K562 (cell line): ENCODE measurements around the gene RNF144A. TPM values are rescaled to one million over a fixed set of nuclear protein-coding genes. Genes with fewer than 3 reads are reported as not detected.

Source experiments
- CLOCK ChIP-seq: fragments of 250-450 bp; sonication (Bioruptor Pico); IDR thresholded peaks from 2 replicates; pipeline ENCODE4 v1.4.0; 2020; ENCODE audit warnings: mild to moderate bottlenecking, moderate library complexity, borderline replicate concordance
- E2F1 ChIP-seq: sonication (generic); formaldehyde crosslinking; IDR thresholded peaks from 2 replicates; pipeline ENCODE4 v1.8.1; 2023; ENCODE audit warnings: mild to moderate bottlenecking, missing genetic modification reagents, moderate library complexity
- E4F1 ChIP-seq: fragments of 250-450 bp; sonication (Bioruptor Pico); IDR thresholded peaks from 2 replicates; pipeline ENCODE4 v1.5.0; 2021; ENCODE audit warnings: mild to moderate bottlenecking, borderline replicate concordance
- FOXA1 ChIP-seq: fragments of 450-650 bp; IDR thresholded peaks from 2 replicates; pipeline ENCODE4 v1.6.1; 2016; ENCODE audit warnings: mild to moderate bottlenecking, borderline replicate concordance
- HNRNPK ChIP-seq: fragments of 200-400 bp; formaldehyde crosslinking; IDR thresholded peaks from one replicate; pipeline ENCODE4 v1.6.1; 2018; ENCODE audit warnings: mild to moderate bottlenecking, low read depth, low read length; ENCODE audit not compliant: poor library complexity, severe bottlenecking
- JUN ChIP-seq, 2 experiments: sonication (generic) in 1 of 2; formaldehyde crosslinking in 1 of 2; IDR thresholded peaks; 2 replicates each; pipeline versions ENCODE4 v1.6.1 to v1.8.0; 2012 to 2022; ENCODE audit warnings: borderline replicate concordance in 2 of 2, mild to moderate bottlenecking in 2 of 2, improper control_type of control experiment in 1 of 2, low read depth in 1 of 2, low read length in 1 of 2, missing genetic modification reagents in 1 of 2
- LARP7 ChIP-seq: fragments of 450-650 bp; IDR thresholded peaks from 2 replicates; pipeline ENCODE4 v1.6.1; 2016
- PREB ChIP-seq: sonication (generic); formaldehyde crosslinking; IDR thresholded peaks from 2 replicates; pipeline ENCODE4 v1.8.1; 2023; ENCODE audit warnings: mild to moderate bottlenecking, missing genetic modification reagents
- RBFOX2 ChIP-seq: fragments of 200-400 bp; formaldehyde crosslinking; IDR thresholded peaks from 2 replicates; pipeline ENCODE4 v1.6.1; 2017; ENCODE audit warnings: low read depth, mild to moderate bottlenecking, low read length, moderate library complexity
- SNIP1 ChIP-seq: fragments of 450-650 bp; IDR thresholded peaks from 2 replicates; pipeline ENCODE4 v1.7.1; 2017; ENCODE audit warnings: low read depth, mild to moderate bottlenecking
- TCF15 ChIP-seq: fragments of 250-450 bp; sonication (Bioruptor Pico); IDR thresholded peaks from 2 replicates; pipeline ENCODE4 v1.8.0; 2022; ENCODE audit warnings: moderate library complexity, mild to moderate bottlenecking, inconsistent platforms
- USF1 ChIP-seq: sonication (generic); formaldehyde crosslinking; IDR thresholded peaks from 2 replicates; pipeline ENCODE4 v1.9.0; 2022; ENCODE audit warnings: mild to moderate bottlenecking, missing genetic modification reagents
- ZFX ChIP-seq: sonication (generic); formaldehyde crosslinking; IDR thresholded peaks from 2 replicates; pipeline ENCODE4 v1.8.0; 2022; ENCODE audit warnings: mild to moderate bottlenecking, missing genetic modification reagents, moderate library complexity
- ZNF143 ChIP-seq: sonication (generic); formaldehyde crosslinking; IDR thresholded peaks from 2 replicates; pipeline ENCODE4 v1.9.0; 2022; ENCODE audit warnings: mild to moderate bottlenecking, missing genetic modification reagents
- ZNF384 ChIP-seq: IDR thresholded peaks from 2 replicates; pipeline ENCODE4 v1.6.1; 2012; ENCODE audit warnings: low read depth, low read length, improper control_type of control experiment
- ZNF507 ChIP-seq: conservative IDR thresholded peaks from 2 replicates; pipeline ENCODE4 v1.6.1; 2017; ENCODE audit warnings: missing genetic modification characterization, missing compliant biosample characterization
- ZNF586 ChIP-seq: fragments of 450-650 bp; formaldehyde crosslinking; conservative IDR thresholded peaks from 2 replicates; pipeline ENCODE4 v1.4.0; 2020; ENCODE audit warnings: mild to moderate bottlenecking, moderate library complexity
- ZNF75A ChIP-seq: fragments of 450-650 bp; formaldehyde crosslinking; IDR thresholded peaks from 2 replicates; pipeline ENCODE4 v1.4.0; 2020; ENCODE audit warnings: mild to moderate bottlenecking
- ZNF764 ChIP-seq: fragments of 250-450 bp; sonication (Bioruptor Pico); IDR thresholded peaks from 2 replicates; pipeline ENCODE4 v1.4.0; 2020; ENCODE audit warnings: low read depth, mild to moderate bottlenecking, moderate library complexity
- ZNF77 ChIP-seq: fragments of 250-450 bp; sonication (Bioruptor Pico); IDR thresholded peaks from 2 replicates; pipeline ENCODE4 v1.5.0; 2020
- ZSCAN29 ChIP-seq: fragments of 450-650 bp; IDR thresholded peaks from 2 replicates; pipeline ENCODE4 v1.6.1; 2017
- polyA plus RNA-seq, 8 experiments: library from polyadenylated mRNA; depleted of rRNA in 4 of 8; stranded (reverse) in 5 of 8; unstranded in 3 of 8; fragments of >200 nt; fragmentation: Nextera tagmentation in 2 of 8; fragmentation: Illumina TruSeq in 1 of 8; extraction: Ambion mirVana in 2 of 8; extraction: Trizol in 1 of 8; gene quantifications; 2 replicates each; pipeline versions ENCODE4 v1.2.1 to v1.2.3, GENCODE V29; 2011 to 2014; ENCODE audit warnings: inconsistent platforms in 1 of 8, missing spikeins in 1 of 8
- total RNA-seq, 7 experiments: library from RNA; depleted of rRNA in 6 of 7; stranded (reverse); fragments of >200 nt in 6 of 7; fragmentation: Illumina TruSeq in 2 of 7; extraction: Trizol in 2 of 7; gene quantifications; 2 replicates each; pipeline versions ENCODE4 v1.2.1 to v1.2.3, GENCODE V29; 2011 to 2021; ENCODE audit warnings: low replicate concordance in 1 of 7

Gene RNF144A
- total and polyA plus RNA-seq, 9 of the 15 experiments (the other 6 are each of a cell fraction or from before 2014, with no cell fraction given): 0.96 to 11.3 (median 6.2) TPM

- TF ChIP-seq ZNF143: no peak
- no peak for TF ChIP-seq ZSCAN29
- peak; percentile 58; the same call in 1 of the 2 replicates for TF ChIP-seq JUN (IDR thresholded peaks at IDR 0.05; ENCODE audit: borderline replicate concordance, low read depth, low read length)
- TF ChIP-seq JUN (CRISPR knock-in tag; IDR thresholded peaks at IDR 0.05; ENCODE audit: borderline replicate concordance): no peak
- TF ChIP-seq HNRNPK: no peak
- TF ChIP-seq ZNF507: no peak
- no peak for TF ChIP-seq FOXA1
- TF ChIP-seq ZNF586: no peak
- no peak for TF ChIP-seq E4F1 (CRISPR knock-in tag)
- no peak for TF ChIP-seq ZNF384
- peak; percentile 83 for TF ChIP-seq USF1 (CRISPR knock-in tag)
- no peak for TF ChIP-seq PREB
- no peak for TF ChIP-seq CLOCK (CRISPR knock-in tag)
- 0 out of 2 replicates have a peak, but pooled peaks have one; percentile 38 for TF ChIP-seq TCF15 (CRISPR knock-in tag)
- peak; percentile 85 for TF ChIP-seq ZNF75A
- 0 out of 2 replicates have a peak, but pooled peaks have one; percentile 35 for TF ChIP-seq E2F1 (CRISPR knock-in tag)
- TF ChIP-seq LARP7: no peak
- TF ChIP-seq RBFOX2: no peak
- no peak for TF ChIP-seq SNIP1
- peak; percentile 47 for TF ChIP-seq ZFX (CRISPR knock-in tag)
- no peak for TF ChIP-seq ZNF764 (CRISPR knock-in tag)
- TF ChIP-seq ZNF77 (CRISPR knock-in tag): no peak
Measured at GRCh38 chr2:6887751-6888192, 29.4 kb upstream of the RNF144A start (continued).
